ENCODE data around the gene BCOR.

Gene BCOR

DNA sequence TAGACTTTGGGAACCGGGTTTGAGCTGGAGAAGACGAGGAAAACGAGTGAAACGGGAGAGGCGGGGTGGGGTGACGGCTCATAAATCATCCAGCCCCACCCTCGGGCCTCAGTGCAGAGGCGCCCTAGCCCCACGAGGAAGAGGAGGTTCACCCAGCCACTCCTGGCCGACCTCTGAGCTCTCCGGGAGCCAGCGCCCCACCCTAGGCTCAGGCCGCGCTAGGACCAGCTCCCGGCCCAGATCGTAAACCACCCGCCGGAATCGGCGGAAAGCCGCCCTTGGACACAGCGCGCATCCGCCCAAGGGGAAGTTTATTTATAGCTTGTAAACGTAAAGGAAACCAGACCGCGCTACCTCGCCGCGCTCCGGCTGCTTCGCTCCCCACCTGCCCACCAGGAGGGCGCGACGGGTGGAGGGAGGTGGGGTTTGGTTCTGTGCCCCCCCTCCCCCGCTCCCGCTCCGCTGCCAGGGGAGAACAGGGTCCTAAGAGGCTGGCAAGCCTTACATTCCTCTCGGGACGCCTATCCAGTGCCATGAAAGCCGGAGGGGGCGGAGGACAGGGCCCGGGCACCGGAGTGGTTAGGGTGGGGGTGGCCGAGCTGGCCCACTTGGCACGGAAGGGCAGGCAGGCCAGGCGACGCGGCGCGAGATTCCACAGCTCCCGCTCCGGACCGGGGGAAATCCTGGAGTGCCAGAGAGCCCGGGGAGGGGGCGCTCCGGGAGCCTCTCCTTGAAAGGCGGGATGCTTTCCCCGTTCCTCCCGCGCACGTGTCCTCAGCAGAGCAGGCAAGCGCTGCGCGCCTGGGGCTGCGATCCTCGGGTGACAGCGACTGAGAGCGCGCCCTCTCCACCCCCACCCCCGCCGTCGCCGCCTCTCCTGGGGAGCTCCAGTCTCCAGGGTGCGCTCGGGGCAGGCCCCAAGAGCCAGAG is 84.2 kb downstream of the BCOR start:
- Mint-ChIP-seq H3K4me1 (peaks cover 23% of the 10 kb centered on the region), H3K27ac (peak overlapping the region; percentile 41), H3K27me3 (peaks cover 5% of the 10 kb centered on the region), H3K36me3 (no peaks in the 10 kb centered on the region), H3K9me3 (no peaks in the 10 kb centered on the region), H3K4me3 (peak overlapping the region; percentile 75)

DNA sequence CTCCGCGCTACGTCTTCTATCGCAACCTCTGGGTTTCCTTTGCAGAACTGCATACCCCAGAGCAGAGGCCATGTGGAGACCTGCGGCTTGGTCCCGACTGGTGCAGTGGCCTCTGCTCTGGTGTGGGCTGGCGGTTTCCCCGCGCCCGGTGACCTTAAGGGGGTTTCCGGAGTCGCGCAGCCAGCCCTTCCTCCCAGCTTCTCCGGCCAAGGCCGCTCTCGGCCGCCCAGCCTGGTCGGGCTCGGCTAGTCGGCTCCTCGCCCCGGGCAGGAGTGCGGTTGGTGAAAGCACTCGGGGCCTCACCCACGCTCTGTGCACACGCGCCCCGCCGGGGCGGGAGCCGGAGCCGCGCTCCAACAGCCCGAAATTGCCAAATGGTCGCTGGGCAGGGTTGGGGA is 84.9 kb downstream of the BCOR start:
- Mint-ChIP-seq H3K27ac (no peak overlapping the region), H3K4me1 (peaks cover 23% of the 10 kb centered on the region), H3K9me3 (no peaks in the 10 kb centered on the region), H3K36me3 (no peaks in the 10 kb centered on the region), H3K4me3 (peak overlapping the region; percentile 75), H3K27me3 (peaks cover 6% of the 10 kb centered on the region)

DNA sequence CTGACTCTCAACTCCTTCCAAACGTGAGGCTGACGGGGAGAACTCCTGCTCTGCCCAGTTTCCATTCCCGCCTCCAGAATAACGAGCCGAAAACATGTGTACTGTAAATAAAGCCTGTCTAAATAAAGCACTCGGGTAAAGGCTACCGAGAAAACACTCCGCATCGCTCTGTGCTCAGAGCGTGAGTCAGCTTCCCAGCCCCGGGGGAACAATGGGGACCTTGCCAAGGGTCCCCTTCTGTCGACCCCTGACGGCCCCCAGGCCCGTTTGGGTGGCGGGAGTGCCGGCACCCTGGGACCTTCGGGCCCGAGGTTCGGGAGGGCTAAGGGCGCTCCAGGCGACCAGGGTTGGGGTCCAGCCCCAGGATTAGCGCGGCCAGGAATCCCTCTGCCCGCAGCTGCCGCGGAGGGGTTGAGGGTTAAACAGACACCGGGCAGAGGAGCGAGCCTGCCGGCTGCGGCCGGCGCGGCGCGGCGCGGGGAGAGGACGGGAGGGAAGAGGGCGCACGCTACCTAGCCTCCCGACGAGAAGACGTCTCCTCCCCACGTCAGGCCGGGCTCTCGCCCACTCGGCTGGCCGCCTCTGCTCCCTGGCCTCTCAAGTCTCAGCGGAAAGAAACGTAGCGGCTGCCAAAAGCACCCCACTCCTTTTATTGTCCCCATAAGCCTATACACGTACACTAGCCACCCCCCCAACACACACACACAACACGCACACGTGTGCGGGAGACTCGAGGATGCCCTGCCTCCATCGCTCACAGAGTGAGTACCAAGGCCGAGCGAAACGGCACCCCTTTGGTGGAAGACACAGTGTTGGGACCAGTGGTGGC is 85.5 kb downstream of the BCOR start:
- no peaks in the 10 kb centered on the region for H3K36me3 Mint-ChIP-seq
- H3K4me1 Mint-ChIP-seq: peaks cover 23% of the 10 kb centered on the region
- H3K27ac Mint-ChIP-seq: no peak overlapping the region
- H3K27me3 Mint-ChIP-seq: peaks cover 12% of the 10 kb centered on the region
- H3K4me3 Mint-ChIP-seq: peak overlapping the region; percentile 67
- no peaks in the 10 kb centered on the region for H3K9me3 Mint-ChIP-seq

DNA sequence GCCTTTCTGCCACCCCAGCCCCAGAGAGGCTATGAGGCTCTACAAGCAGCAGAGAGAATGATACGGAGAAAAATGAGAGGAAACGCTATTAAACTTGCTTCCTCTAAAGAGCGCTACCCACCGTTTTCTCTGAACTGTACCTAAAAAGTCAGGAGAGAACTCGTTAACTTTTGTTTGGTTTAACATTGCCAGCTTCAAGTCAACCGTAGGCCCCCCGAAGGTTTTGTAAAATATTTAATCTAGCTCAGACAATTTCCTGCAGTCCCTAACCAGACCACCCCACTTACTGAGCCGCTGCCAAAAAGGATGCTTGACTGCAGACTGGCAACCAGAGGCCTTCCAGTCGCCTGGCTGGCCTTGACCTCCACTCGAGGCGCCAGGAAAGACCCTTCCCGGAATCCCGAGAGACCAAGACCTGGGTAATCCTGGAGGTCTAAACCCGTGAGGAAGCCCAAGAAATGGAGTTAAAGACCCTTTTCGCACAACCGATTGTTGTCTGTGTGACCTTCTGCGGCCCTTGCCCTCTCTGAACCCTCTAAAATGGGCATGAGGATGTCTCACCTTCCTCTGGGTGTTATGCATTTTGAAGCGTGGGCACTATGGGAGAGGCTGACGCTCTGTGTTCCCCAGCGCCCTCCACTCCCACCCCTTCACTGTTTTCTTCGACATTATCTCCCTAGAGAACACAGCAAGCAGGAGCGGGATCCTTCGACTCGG is 86.3 kb downstream of the BCOR start:
- Mint-ChIP-seq H3K9me3 (no peaks in the 10 kb centered on the region), H3K36me3 (no peaks in the 10 kb centered on the region), H3K4me3 (no peak overlapping the region), H3K4me1 (peaks cover 28% of the 10 kb centered on the region), H3K27ac (no peak overlapping the region), H3K27me3 (peaks cover 16% of the 10 kb centered on the region)

DNA sequence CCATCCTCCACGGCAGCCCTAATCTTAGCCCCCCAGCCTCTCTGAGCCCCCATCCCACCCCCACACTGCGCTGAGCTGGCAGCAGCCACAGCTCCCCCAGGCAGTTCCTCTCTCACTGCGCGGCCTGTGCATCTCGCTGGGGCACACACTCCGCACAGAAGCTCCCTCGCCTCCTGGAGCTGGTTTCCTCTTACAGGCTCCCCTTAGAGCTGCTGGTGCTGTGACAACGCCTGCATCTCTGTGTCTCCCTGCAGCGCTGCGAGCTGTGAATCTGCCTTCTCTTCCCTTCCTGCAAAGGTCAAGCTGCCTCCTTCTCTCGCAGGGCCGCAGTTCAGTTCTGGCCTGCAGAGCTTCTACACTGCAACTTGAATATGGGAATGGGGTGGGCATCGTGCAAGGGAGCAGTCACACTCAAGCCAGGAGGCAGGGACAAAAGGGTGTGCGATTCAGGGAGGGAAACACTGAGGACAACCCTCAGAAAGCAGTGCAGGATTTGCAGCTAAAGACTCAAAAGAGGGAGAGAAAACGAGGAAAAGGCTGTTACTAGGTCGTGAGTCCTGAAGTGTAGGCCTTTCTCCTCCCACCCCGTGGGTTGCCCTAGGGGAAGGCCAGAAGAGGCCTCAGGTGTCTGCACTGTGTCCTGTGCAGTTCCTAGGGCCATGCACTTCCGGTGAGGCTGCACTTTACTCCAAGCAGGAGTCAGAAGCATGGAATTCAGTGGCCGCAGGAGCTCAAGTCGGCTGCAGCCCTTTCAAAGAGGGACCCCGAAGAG is 87.0 kb downstream of the BCOR start:
- H3K4me3 Mint-ChIP-seq: peak overlapping the region; percentile 30
- H3K27me3 Mint-ChIP-seq: peaks cover 16% of the 10 kb centered on the region
- H3K4me1 Mint-ChIP-seq: peaks cover 28% of the 10 kb centered on the region

DNA sequence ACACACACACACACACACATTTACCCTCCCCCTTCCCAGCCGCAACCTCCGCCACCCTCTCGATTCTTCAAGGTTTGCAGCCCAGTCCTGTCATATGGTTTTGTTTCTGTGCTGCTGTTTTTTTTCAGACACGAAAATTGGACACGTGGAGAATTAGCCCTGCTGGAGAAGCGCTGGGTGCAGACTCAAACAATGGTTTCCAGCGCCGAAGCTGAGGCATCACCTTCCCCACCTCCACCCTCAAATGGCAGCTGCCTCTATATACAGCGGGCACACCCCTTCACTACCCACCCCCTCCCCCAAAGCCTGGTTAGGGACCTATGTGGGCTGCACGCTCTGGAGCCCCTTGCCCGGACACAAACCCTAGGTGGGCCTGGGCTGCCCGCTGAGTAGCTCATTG is 87.9 kb downstream of the BCOR start:
- peak overlapping the region; percentile 35 for H3K27ac Mint-ChIP-seq
- peaks cover 16% of the 10 kb centered on the region for H3K27me3 Mint-ChIP-seq
- peak overlapping the region; percentile 30 for H3K4me3 Mint-ChIP-seq
- H3K9me3 Mint-ChIP-seq: no peaks in the 10 kb centered on the region
- H3K4me1 Mint-ChIP-seq: peaks cover 28% of the 10 kb centered on the region
- no peaks in the 10 kb centered on the region for H3K36me3 Mint-ChIP-seq

More for the DNA sequence above, 87.0 kb downstream of the BCOR start:
- H3K9me3 Mint-ChIP-seq: no peaks in the 10 kb centered on the region
- no peak overlapping the region for H3K27ac Mint-ChIP-seq
- no peaks in the 10 kb centered on the region for H3K36me3 Mint-ChIP-seq

DNA sequence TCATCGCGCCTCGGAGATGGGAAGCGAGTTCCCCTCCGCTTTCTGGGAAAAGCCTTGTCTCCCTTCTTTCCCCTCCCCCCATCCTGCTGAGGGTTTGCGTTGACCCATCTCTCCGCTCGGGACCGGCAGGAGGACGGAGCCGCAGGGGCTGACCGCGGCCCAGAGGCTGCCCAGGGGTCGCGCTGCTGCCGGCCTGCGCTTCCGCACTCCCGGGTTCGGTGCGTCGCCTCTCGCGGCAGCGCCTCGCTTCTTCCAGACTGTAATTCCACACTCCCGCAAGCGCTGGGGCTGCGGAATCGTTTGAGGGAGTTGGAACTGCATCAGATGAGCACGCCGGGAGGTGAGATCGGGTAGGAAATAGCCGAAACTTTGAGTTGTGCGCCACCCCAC is 88.3 kb downstream of the BCOR start:
- Mint-ChIP-seq H3K36me3 (no peaks in the 10 kb centered on the region), H3K9me3 (no peaks in the 10 kb centered on the region), H3K4me3 (no peak overlapping the region), H3K27ac (no peak overlapping the region), H3K4me1 (peaks cover 28% of the 10 kb centered on the region), H3K27me3 (peaks cover 16% of the 10 kb centered on the region)

DNA sequence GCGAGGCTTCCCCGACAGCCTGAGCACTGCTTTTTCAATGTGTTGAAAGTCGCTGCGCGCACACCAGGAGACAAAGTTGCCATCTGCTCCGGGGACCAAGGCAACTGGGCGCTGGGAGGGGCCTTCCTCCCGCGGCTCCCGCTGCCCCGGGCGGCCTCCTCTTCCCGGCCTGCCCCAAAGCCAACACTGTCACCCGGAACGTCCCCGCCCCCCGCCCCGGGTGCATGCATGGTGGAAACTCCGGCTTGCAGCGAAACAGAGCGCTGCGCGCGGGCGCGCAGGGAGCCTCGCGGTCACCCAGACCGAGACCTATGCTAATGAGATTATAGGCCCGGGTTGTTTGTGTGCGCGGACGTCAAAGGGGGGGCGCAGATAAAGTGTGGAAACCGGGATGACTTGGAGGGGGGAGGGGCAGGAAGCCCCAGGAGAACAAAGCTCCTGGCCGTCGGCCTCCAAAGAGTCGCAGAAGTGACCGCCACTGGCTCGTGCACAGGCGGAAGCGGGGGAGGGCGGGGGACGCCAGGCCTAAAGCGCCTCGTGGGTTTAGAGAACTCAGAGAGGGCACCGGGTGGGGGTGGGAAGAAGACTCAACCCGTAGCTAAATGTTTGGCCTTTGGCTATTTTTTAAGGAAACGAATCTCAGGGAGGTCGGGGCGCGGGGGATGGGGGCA is 88.8 kb downstream of the BCOR start:
- Mint-ChIP-seq H3K9me3 (no peaks in the 10 kb centered on the region), H3K4me1 (peaks cover 28% of the 10 kb centered on the region), H3K36me3 (no peaks in the 10 kb centered on the region), H3K4me3 (peak overlapping the region; percentile 57), H3K27me3 (peaks cover 20% of the 10 kb centered on the region), H3K27ac (peak overlapping the region; percentile 30)

DNA sequence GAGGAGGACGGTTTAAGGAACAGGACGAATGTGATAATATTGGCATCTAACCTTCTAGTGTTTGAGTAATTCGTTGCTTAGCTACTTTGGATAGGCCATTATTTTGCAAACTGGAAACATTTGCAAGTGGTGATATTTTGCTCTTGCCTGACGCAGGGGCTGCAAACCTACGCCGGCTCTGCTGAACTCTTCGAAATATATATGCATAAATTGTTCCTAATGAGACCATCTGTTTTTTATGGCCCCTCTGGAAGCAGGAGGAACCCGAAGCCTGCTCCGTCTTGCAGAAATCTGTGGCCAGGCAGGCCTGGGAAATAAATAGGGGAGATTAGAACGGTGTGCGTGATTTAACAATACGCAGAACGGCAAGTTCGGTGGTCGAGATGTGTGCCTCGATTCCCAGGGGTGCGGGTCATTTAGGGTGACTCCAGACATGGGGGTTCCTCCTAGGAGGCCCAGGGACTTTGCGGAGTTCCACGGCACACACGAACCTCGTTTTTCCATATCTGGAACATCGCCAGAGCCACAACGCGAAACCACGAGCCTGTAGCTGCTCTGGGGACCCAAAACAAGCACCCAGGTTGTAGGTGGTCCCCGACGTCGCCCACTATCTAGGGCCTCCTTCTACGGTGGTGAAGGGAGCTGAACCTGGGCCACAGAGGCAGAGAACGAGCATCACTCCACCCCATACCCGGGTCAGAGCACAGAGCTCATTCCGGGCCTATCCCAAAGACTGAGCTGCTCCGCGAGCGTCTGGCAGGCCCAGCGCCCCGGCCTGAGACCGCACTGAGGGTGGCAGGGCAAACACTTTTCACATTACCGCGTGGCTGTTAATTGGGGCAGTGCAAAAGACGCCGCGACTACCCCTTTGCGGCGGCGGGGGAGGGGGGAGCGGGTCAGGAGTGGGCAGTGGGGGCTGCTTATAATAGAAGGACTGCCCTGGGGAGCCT is 89.7 kb downstream of the BCOR start:
- Mint-ChIP-seq H3K27ac (peak overlapping the region; percentile 46), H3K27me3 (peaks cover 20% of the 10 kb centered on the region), H3K9me3 (no peaks in the 10 kb centered on the region), H3K36me3 (no peaks in the 10 kb centered on the region), H3K4me3 (no peak overlapping the region), H3K4me1 (peaks cover 28% of the 10 kb centered on the region)

DNA sequence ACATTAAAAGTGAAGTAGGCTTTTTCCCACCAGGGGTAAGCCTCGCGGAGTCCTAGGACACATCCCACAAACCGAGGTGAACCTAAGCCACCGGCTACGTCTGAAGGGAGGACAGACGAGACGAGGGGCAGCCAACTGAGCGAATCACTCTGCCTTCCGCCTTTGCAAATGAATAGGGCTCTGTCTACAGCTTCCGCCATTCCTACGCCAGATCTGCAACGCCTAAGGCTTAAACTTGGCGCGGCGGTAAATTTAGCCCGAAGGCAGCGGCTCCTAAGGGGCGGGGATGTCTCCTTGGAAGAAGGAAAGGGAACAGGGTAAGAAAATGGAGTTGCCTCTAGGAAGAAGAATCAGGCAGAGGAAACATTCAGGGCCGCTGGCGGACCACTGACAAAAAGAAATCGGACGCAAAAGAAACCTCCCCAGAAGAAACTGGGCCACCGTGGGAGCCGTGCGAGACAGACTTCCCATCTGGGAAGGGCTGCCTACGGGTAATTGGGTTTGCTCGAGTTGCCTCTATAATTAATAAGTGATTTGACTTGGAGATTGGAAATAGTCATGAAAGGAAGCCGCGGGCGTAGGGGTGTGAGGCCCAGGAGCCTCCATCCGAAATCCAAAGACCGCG is 90.5 kb downstream of the BCOR start:
- H3K4me1 Mint-ChIP-seq: peaks cover 24% of the 10 kb centered on the region
- no peak overlapping the region for H3K27ac Mint-ChIP-seq
- no peaks in the 10 kb centered on the region for H3K36me3 Mint-ChIP-seq
- H3K9me3 Mint-ChIP-seq: no peaks in the 10 kb centered on the region
- H3K4me3 Mint-ChIP-seq: no peak overlapping the region
- H3K27me3 Mint-ChIP-seq: peaks cover 19% of the 10 kb centered on the region

DNA sequence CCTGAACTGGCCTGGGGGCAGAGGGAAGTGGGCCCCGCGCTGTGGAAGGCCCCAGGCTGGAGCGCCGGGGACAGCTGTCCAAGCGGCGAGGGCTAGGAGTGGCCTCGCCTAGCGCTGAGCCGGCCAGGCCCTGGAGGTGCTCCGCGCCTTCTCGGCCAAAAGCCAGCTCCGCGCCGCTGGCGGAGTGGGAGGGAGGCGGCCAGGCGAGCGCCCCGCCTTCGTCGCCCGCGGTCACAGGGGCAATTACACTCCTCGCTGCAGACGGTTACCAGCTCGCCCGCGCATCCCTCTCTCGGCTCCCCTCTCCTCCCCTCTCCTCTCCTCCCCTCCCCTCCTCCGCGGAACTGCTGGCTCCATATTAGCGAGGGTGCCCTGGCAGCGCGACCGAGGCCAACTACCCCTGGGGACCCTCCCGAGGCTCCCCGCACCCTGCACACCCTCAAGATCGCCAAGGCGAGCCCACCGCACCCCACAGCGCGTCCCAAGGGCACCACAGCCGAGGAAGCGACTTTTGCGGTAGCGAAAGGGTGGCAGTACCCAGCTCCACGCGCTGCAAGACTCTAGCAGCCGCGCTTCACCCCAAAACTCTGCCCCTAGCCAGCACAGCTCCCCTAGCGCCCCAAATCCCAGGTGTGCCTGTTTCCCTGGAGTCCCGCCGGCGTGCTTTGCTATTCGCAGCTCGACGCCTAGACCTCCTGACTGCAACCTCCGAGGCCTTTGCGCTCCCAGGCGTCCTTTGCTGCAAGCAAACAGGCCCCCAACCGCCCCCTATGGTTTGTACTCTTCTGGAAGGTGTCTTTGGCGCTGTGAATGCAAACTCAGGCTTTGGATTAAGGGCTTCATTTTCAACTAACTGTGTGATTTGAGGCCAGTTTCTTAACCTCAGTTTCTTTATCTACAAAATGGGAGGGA is 91.4 kb downstream of the BCOR start:
- Mint-ChIP-seq H3K36me3 (no peaks in the 10 kb centered on the region), H3K27me3 (peaks cover 19% of the 10 kb centered on the region), H3K27ac (no peak overlapping the region), H3K9me3 (no peaks in the 10 kb centered on the region), H3K4me1 (peaks cover 20% of the 10 kb centered on the region), H3K4me3 (peak overlapping the region; percentile 3)

DNA sequence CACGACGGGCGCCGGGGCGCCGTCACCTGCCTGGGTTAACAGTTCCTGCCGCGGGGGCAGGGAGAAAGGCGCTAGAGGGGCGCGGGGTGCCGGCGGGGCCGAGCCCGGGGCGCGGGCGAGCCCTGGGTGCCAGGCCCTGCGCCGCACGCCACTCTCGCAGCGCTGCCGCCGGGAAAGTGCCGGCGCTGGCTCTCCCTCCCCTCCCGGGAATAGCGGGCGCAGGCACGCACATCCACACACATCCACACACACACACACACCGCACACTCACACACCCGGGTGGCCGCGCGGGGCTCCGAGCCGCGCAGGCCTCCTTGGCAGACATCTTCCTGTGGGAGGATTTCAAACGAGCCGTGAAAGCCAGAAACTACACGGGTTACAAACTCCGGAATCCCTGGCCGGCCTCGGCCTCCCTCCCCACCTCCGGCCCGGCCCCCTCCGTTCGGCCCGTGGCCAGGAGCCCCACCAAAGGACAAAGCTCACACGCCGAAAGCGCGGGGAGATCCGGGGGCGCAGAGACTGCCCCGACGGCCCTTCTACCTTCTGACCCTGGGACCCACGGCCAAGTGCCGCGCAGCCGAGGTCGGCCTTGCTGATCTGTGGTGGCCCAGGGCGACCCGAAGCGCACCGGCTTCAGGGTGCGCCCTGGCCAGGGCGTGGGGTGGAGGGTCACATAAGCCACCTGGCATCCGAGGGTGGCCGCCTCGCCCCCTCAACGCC is 92.3 kb downstream of the BCOR start:
- Mint-ChIP-seq H3K9me3 (no peaks in the 10 kb centered on the region), H3K4me1 (peaks cover 12% of the 10 kb centered on the region), H3K36me3 (no peaks in the 10 kb centered on the region), H3K27me3 (peaks cover 18% of the 10 kb centered on the region), H3K4me3 (peak overlapping the region; percentile 80), H3K27ac (peak overlapping the region; percentile 77)

Measured in activated naive CD4-positive, alpha-beta T cell treated with anti-CD3 and anti-CD28 coated beads, Interleukin-2, amount 50 U/mL, for 24 hours (primary cell).